Measurements from ENCODE around the gene TCEANC.

DNA sequence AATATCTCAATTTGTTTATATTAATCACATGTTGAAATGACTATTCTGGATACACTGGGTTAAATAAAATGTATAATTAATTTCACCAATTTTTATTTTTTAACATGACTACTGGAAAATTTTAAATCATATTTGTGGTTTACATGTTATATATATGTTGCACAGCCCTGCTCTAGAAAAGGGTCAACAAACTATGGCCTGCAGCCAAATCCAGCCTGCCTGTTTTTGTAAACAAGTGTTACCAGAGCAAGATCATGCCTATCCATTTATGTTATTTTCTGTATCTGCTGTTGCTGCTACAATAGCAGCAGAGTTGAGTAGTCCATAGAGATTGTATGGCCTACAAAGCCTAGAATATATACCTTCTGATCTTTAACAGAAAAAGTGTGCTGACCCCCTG lies 1.2 kb downstream of the TCEANC start:
- TF ChIP-seq, protein P1, sequence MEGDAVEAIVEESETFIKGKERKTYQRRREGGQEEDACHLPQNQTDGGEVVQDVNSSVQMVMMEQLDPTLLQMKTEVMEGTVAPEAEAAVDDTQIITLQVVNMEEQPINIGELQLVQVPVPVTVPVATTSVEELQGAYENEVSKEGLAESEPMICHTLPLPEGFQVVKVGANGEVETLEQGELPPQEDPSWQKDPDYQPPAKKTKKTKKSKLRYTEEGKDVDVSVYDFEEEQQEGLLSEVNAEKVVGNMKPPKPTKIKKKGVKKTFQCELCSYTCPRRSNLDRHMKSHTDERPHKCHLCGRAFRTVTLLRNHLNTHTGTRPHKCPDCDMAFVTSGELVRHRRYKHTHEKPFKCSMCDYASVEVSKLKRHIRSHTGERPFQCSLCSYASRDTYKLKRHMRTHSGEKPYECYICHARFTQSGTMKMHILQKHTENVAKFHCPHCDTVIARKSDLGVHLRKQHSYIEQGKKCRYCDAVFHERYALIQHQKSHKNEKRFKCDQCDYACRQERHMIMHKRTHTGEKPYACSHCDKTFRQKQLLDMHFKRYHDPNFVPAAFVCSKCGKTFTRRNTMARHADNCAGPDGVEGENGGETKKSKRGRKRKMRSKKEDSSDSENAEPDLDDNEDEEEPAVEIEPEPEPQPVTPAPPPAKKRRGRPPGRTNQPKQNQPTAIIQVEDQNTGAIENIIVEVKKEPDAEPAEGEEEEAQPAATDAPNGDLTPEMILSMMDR (IDR thresholded peaks at IDR 0.05), result no peak
- no peak for TF ChIP-seq POLR2A (IDR thresholded peaks at IDR 0.05)
- TF ChIP-seq EP300 (IDR thresholded peaks at IDR 0.05), result no peak

Measured in gastroesophageal sphincter (tissue), 3 donors.